HCT116 (cell line): ENCODE results near the gene METTL27. TPM values are rescaled to one million over a fixed set of nuclear protein-coding genes. Genes with fewer than 3 reads are reported as not detected.
A peak's percentile ranks its signal among the peaks of the same experiment; 100 is the strongest.
"Not testable (repeated sequence)": the region's sequence is repeated elsewhere in the genome, so short reads cannot be mapped to it uniquely, and the experiment has no call there.

Experiments used
- ATAC-seq: fragments of 200-7000 bp; cut with Tn5 transposase; 2 replicates; pipeline ENCODE4 v1.9.1; 2020; ENCODE audit warnings: mild to moderate bottlenecking, moderate library complexity
- BruUV-seq: library from RNA; stranded (reverse); fragments of 400-500 nt; replicated peaks from 2 replicates; lab custom pipeline; 2021; lab: Mats Ljungman, UMichigan
- CTCF ChIA-PET: fragments of 300-600 bp; sonication (Branson Sonifier 250); formaldehyde crosslinking; loops from one replicate; lab custom pipeline; 2021; ENCODE audit warnings: antibody characterized with exemption; lab: Charles Lee
- POLR2A ChIA-PET: fragments of 300-600, 350-600 bp; sonication (Branson Sonifier 250); formaldehyde crosslinking; loops from one replicate; lab custom pipeline; 2021; ENCODE audit warnings: antibody characterized with exemption; lab: Charles Lee
- RAD21 ChIA-PET, 2 experiments: fragments of 300-600 bp; sonication (Branson Sonifier 250); formaldehyde crosslinking; loops; one replicate each; lab custom pipeline; 2023; ENCODE audit warnings: low total read pairs in 2 of 2; ENCODE audit not compliant: uncharacterized antibody in 2 of 2, unreplicated experiment in 2 of 2, low non-redundant PET in 1 of 2; lab: Charles Lee
- DNase-seq: peaks from one replicate; pipeline ENCODE4 v3.0.0-alpha.2; 2010; ENCODE audit warnings: low read depth, low spot score
- H2AFZ ChIP-seq: fragments of 200-600 bp; shearing (Covaris generic), sonication (generic); 2 replicates; pipeline ENCODE4 v1.6.1; 2017; ENCODE audit warnings: low read depth, mixed run types, mixed read lengths, antibody characterized with exemption, low read length; ENCODE audit not compliant: poor library complexity, severe bottlenecking
- H3K27ac ChIP-seq: 2 replicates; pipeline ENCODE4 v1.5.1; 2012; ENCODE audit warnings: low read depth, low read length
- H3K27me3 ChIP-seq: fragments of 200-600 bp; sonication (generic); 2 replicates; pipeline ENCODE4 v1.6.1; 2016; ENCODE audit warnings: mixed run types, low read length, mixed read lengths; ENCODE audit not compliant: insufficient read depth
- H3K36me3 ChIP-seq, 2 experiments: fragments of 200-500 bp in 1 of 2; fragments of 200-600 bp in 1 of 2; sonication (Bioruptor generic) in 1 of 2; sonication (generic) in 1 of 2; 2 replicates each; pipeline versions ENCODE4 v1.5.1 to v1.6.1; 2014 to 2016; ENCODE audit warnings: low read length in 2 of 2, inconsistent platforms in 1 of 2, mixed read lengths in 1 of 2, mixed run types in 1 of 2; ENCODE audit not compliant: insufficient read depth in 2 of 2, control insufficient read depth in 1 of 2
- H3K4me1 ChIP-seq, 2 experiments: fragments of 200-600 bp in 1 of 2; sonication (generic) in 1 of 2; 2 replicates each; pipeline versions ENCODE4 v1.5.1 to v1.6.1; 2012 to 2017; ENCODE audit warnings: low read length in 2 of 2, inconsistent platforms in 1 of 2, mild to moderate bottlenecking in 1 of 2, mixed read lengths in 1 of 2, mixed run types in 1 of 2, moderate library complexity in 1 of 2; ENCODE audit not compliant: insufficient read depth in 2 of 2, control insufficient read depth in 1 of 2
- H3K4me2 ChIP-seq: fragments of 200-600 bp; sonication (generic); 2 replicates; pipeline ENCODE4 v1.6.1; 2017; ENCODE audit warnings: mixed run types, low read length, mixed read lengths
- H3K4me3 ChIP-seq, 2 experiments: fragments of 200-600 bp in 1 of 2; sonication (generic) in 1 of 2; replicated peaks in 1 of 2; 2 replicates each; pipeline ENCODE4 v1.5.1; 2011 to 2016; ENCODE audit warnings: low read length in 2 of 2, control low read depth in 1 of 2, low read depth in 1 of 2, mild to moderate bottlenecking in 1 of 2, mixed read lengths in 1 of 2, mixed run types in 1 of 2
- H3K79me2 ChIP-seq: fragments of 200-600 bp; sonication (generic); 2 replicates; pipeline ENCODE4 v1.6.1; 2017; ENCODE audit warnings: mild to moderate bottlenecking, mixed run types, low read length, moderate library complexity, mixed read lengths; ENCODE audit not compliant: insufficient read depth
- H3K9ac ChIP-seq: fragments of 200-600 bp; sonication (generic); 2 replicates; pipeline ENCODE4 v1.6.1; 2016; ENCODE audit warnings: low read length, mixed read lengths
- H3K9me2 ChIP-seq: fragments of 200-600 bp; sonication (generic), shearing (Covaris generic); 2 replicates; pipeline ENCODE4 v1.6.1; 2017; ENCODE audit warnings: mixed run types, mild to moderate bottlenecking, moderate library complexity; ENCODE audit not compliant: insufficient read depth
- H3K9me3 ChIP-seq, 2 experiments: fragments of 200-500 bp in 1 of 2; fragments of 200-600 bp in 1 of 2; sonication (Bioruptor generic) in 1 of 2; sonication (generic) in 1 of 2; 2 replicates each; pipeline ENCODE4 v1.6.1; 2014 to 2017; ENCODE audit warnings: low read length in 2 of 2, mixed read lengths in 2 of 2, inconsistent platforms in 1 of 2, low read depth in 1 of 2, mild to moderate bottlenecking in 1 of 2, mixed run types in 1 of 2, moderate library complexity in 1 of 2; ENCODE audit not compliant: control insufficient read depth in 1 of 2, insufficient read depth in 1 of 2
- H4K20me1 ChIP-seq: fragments of 200-600 bp; sonication (generic), shearing (Covaris generic); 2 replicates; pipeline ENCODE4 v1.6.1; 2017; ENCODE audit warnings: mixed run types, mild to moderate bottlenecking, moderate library complexity; ENCODE audit not compliant: insufficient read depth
- SP1 ChIP-seq: IDR thresholded peaks from 2 replicates; pipeline ENCODE4 v1.6.1; 2012; ENCODE audit warnings: low read depth
- intact Hi-C: fragments of 100-400 bp; cut with micrococcal nuclease; formaldehyde crosslinking; loops from 2 replicates; pipeline ENCODE4 v1.10.0; 2022
- total RNA-seq: library from RNA; stranded (reverse); gene quantifications from one replicate; pipeline ENCODE4 v1.2.1, GENCODE V29; 2021; ENCODE audit not compliant: unreplicated experiment

METTL27 gene
- total RNA-seq, 1 experiment from 2014 or later = 30.4 TPM

GRCh38 chr7:73799282-73800141, 42.8 kb downstream of the METTL27 start (continued):
- TF ChIP-seq SP1 = peak; percentile 92

- BruUV-seq, CTCF ChIA-PET: not testable (repeated sequence)
These were observed 45.1 kb downstream of the METTL27 start for GRCh38 chr7:73797176-73797575.

GRCh38 chr7:73796656-73797055, 45.7 kb downstream of the METTL27 start:
- POLR2A ChIA-PET = interaction anchor here (1.3 kb wide), 1 partner anchor 31 kb away, joined by 3 read pairs; no protein-coding TSS in a partner anchor
- H3K27me3 ChIP-seq, RAD21 ChIA-PET, H3K4me3 ChIP-seq, DNase-seq, H3K9me2 ChIP-seq, H2AFZ ChIP-seq, H3K9me3 ChIP-seq, BruUV-seq, H3K36me3 ChIP-seq, intact Hi-C loops, H3K9ac ChIP-seq, H3K4me2 ChIP-seq, H4K20me1 ChIP-seq, H3K79me2 ChIP-seq, ATAC-seq, H3K27ac ChIP-seq: not testable (repeated sequence)
- CTCF ChIA-PET = interaction anchor here (0.6 kb wide), 1 partner anchor 14 kb away, joined by 3 read pairs; no protein-coding TSS in a partner anchor
- H3K4me1 ChIP-seq = peaks cover 28 to 58% of the 10 kb centered on the region in 2 experiments

More at GRCh38 chr7:73797176-73797575, 45.1 kb downstream of the METTL27 start:
- H3K4me3 ChIP-seq, RAD21 ChIA-PET, H3K4me2 ChIP-seq, H3K36me3 ChIP-seq, H3K27ac ChIP-seq, DNase-seq, H2AFZ ChIP-seq, H3K27me3 ChIP-seq, ATAC-seq, H4K20me1 ChIP-seq, POLR2A ChIA-PET, intact Hi-C loops, H3K9ac ChIP-seq, H3K9me3 ChIP-seq, H3K9me2 ChIP-seq: not testable (repeated sequence)
- Histone ChIP-seq H3K4me1 (peaks cover 34 to 63% of the 10 kb centered on the region in 2 experiments), H3K79me2 (peaks cover 12% of the 10 kb centered on the region)

GRCh38 chr7:73795188-73795587, 47.1 kb downstream of the METTL27 start:
- H3K36me3 ChIP-seq, intact Hi-C loops, CTCF ChIA-PET, H3K9me3 ChIP-seq, H3K79me2 ChIP-seq, H3K9ac ChIP-seq, H3K4me3 ChIP-seq, H3K4me2 ChIP-seq, H3K27me3 ChIP-seq, BruUV-seq, ATAC-seq, H3K27ac ChIP-seq, DNase-seq, H4K20me1 ChIP-seq, H3K9me2 ChIP-seq, H2AFZ ChIP-seq: not testable (repeated sequence)
- H3K4me1 ChIP-seq = peaks cover 20 to 43% of the 10 kb centered on the region in 2 experiments
- RAD21 ChIA-PET = interaction anchor here in 1 of 2 experiments (0.6 kb wide), 1 partner anchor 57 kb away, joined by 4 read pairs; no protein-coding TSS in a partner anchor
- POLR2A ChIA-PET = interaction anchor here (1.1 to 1.3 kb wide), 2 partner anchors 33 to 189 kb away, joined by 3 read pairs; no protein-coding TSS in a partner anchor

- H4K20me1 ChIP-seq, H3K9ac ChIP-seq, CTCF ChIA-PET, RAD21 ChIA-PET, H3K79me2 ChIP-seq, H3K9me2 ChIP-seq, H3K9me3 ChIP-seq, H3K27me3 ChIP-seq, H2AFZ ChIP-seq, H3K4me2 ChIP-seq, H3K4me3 ChIP-seq, DNase-seq, POLR2A ChIA-PET, ATAC-seq, H3K36me3 ChIP-seq, H3K27ac ChIP-seq, intact Hi-C loops, BruUV-seq: not testable (repeated sequence)
- H3K4me1 ChIP-seq = peaks cover 12 to 31% of the 10 kb centered on the region in 2 experiments
These were observed 51.1 kb downstream of the METTL27 start for GRCh38 chr7:73791170-73791690.
